Activated naive CD4-positive, alpha-beta T cell treated with anti-CD3 and anti-CD28 coated beads for 36 hours (primary cell): ENCODE results near the gene PAPPA. TPM values are rescaled to one million over a fixed set of nuclear protein-coding genes. Genes with fewer than 3 reads are reported as not detected.

Experiments
- CTCF ChIA-PET: fragments of 350-600 bp; sonication (Branson Sonifier 250); formaldehyde crosslinking; loops from one replicate; lab custom pipeline; 2021; ENCODE audit warnings: antibody characterized with exemption; lab: Charles Lee
- DNase-seq: peaks from one replicate; pipeline ENCODE4 v3.0.0-alpha.2; 2020
- H3K27ac Mint-ChIP-seq: one replicate; pipeline ENCODE4 v1.8.0; 2021; ENCODE audit warnings: mild to moderate bottlenecking, mixed read lengths
- H3K27me3 Mint-ChIP-seq: one replicate; pipeline ENCODE4 v1.8.0; 2021; ENCODE audit warnings: low read depth, mixed read lengths
- H3K36me3 Mint-ChIP-seq: one replicate; pipeline ENCODE4 v1.8.0; 2021; ENCODE audit warnings: low read depth, mixed read lengths
- H3K4me1 Mint-ChIP-seq: one replicate; pipeline ENCODE4 v1.8.0; 2021; ENCODE audit warnings: low read depth, mixed read lengths
- H3K4me3 Mint-ChIP-seq: one replicate; pipeline ENCODE4 v1.8.0; 2021; ENCODE audit warnings: mild to moderate bottlenecking, moderate library complexity, mixed read lengths
- H3K9me3 Mint-ChIP-seq: one replicate; pipeline ENCODE4 v1.8.0; 2021; ENCODE audit warnings: mixed read lengths
- intact Hi-C: fragments of 100-400 bp; cut with micrococcal nuclease; formaldehyde crosslinking; loops from one replicate; pipeline ENCODE4 v1.15.1; 2023
- total RNA-seq, 2 experiments: library from RNA; stranded (reverse); gene quantifications; one replicate each; pipeline ENCODE4 v1.2.3, GENCODE V29; 2021

Gene PAPPA
- total RNA-seq, 2 experiments from 2014 or later = not detected

GRCh38 chr9:116422119-116422979 is 268.8 kb downstream of the PAPPA start:
- intact Hi-C loops = no loop called here
- CTCF ChIA-PET = no interaction called here
- no peak for DNase-seq
- Mint-ChIP-seq H3K4me3 (no peak overlapping the region), H3K36me3 (peaks cover 11% of the 10 kb centered on the region), H3K4me1 (no peaks in the 10 kb centered on the region), H3K27ac (no peak overlapping the region), H3K9me3 (no peaks in the 10 kb centered on the region), H3K27me3 (no peaks in the 10 kb centered on the region)

GRCh38 chr9:116423149-116423548 is 269.6 kb downstream of the PAPPA start:
- no peak overlapping the region for H3K4me3 Mint-ChIP-seq
- H3K27ac Mint-ChIP-seq = no peak overlapping the region
- H3K36me3 Mint-ChIP-seq = peaks cover 14% of the 10 kb centered on the region
- no peak for DNase-seq
- no peaks in the 10 kb centered on the region for H3K27me3 Mint-ChIP-seq
- no peaks in the 10 kb centered on the region for H3K4me1 Mint-ChIP-seq
- CTCF ChIA-PET = no interaction called here
- intact Hi-C loops = no loop called here
- H3K9me3 Mint-ChIP-seq = no peaks in the 10 kb centered on the region

DNA sequence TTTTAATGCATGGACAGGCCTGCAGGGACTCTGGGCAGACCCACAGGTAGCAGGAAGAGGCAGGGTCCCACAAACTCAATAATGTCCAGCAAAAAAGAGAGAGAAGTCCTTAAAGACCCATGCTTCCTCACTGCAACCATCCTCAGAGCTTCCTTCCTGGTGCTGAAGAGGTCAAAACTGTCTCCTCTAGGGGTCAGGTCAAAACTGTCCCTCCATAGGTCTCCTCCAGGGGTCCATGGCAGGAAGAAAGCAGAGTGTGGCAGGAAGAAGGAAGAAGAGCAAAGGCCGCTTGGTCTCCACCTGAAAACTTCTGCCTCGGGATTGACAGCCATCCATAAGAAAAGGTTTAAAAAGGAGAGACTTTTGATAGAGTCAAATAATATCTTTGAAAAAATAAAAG is 271.7 kb downstream of the PAPPA start:
- CTCF ChIA-PET = no interaction called here
- H3K36me3 Mint-ChIP-seq = peaks cover 7% of the 10 kb centered on the region
- no peaks in the 10 kb centered on the region for H3K4me1 Mint-ChIP-seq
- H3K27ac Mint-ChIP-seq = no peak overlapping the region
- no peak overlapping the region for H3K4me3 Mint-ChIP-seq
- no peaks in the 10 kb centered on the region for H3K9me3 Mint-ChIP-seq
- intact Hi-C loops = no loop called here
- no peaks in the 10 kb centered on the region for H3K27me3 Mint-ChIP-seq
- no peak for DNase-seq

DNA sequence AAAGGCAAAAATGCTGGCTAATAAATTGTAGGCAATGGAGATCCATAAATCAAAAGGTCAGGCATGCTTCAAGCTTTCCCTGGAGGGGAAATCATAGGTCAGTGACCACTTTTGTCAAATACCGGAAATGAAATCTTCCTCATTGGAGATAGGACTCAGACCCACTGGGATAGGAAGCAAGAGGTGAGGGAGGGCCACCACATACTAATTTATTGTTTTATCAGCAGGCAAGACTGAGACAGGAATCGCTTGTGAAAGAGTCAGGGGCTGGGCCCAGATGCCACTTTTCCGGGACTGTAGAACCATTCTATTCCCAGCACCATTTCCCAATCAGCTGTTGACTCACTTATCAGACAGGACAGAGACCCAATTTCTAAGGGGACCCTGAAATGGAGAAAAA is 277.3 kb downstream of the PAPPA start:
- CTCF ChIA-PET = no interaction called here
- Mint-ChIP-seq H3K9me3 (no peaks in the 10 kb centered on the region), H3K27ac (no peak overlapping the region), H3K4me3 (no peak overlapping the region), H3K4me1 (no peaks in the 10 kb centered on the region), H3K36me3 (peaks cover 6% of the 10 kb centered on the region), H3K27me3 (no peaks in the 10 kb centered on the region)
- DNase-seq = no peak
- intact Hi-C loops = no loop called here

GRCh38 chr9:116432051-116432450 is 278.5 kb downstream of the PAPPA start:
- intact Hi-C loops = no loop called here
- H3K36me3 Mint-ChIP-seq = peaks cover 9% of the 10 kb centered on the region
- H3K4me3 Mint-ChIP-seq = no peak overlapping the region
- H3K27ac Mint-ChIP-seq = no peak overlapping the region
- no peak for DNase-seq
- CTCF ChIA-PET = no interaction called here
- no peaks in the 10 kb centered on the region for H3K27me3 Mint-ChIP-seq
- H3K9me3 Mint-ChIP-seq = no peaks in the 10 kb centered on the region
- no peaks in the 10 kb centered on the region for H3K4me1 Mint-ChIP-seq

GRCh38 chr9:116434314-116434713 is 280.7 kb downstream of the PAPPA start:
- Mint-ChIP-seq H3K9me3 (peaks cover 3% of the 10 kb centered on the region), H3K27me3 (no peaks in the 10 kb centered on the region), H3K36me3 (peaks cover 17% of the 10 kb centered on the region), H3K4me1 (no peaks in the 10 kb centered on the region), H3K27ac (no peak overlapping the region), H3K4me3 (no peak overlapping the region)
- CTCF ChIA-PET = no interaction called here
- intact Hi-C loops = no loop called here
- no peak for DNase-seq

- no peak for DNase-seq
- CTCF ChIA-PET = no interaction called here
- H3K4me3 Mint-ChIP-seq = no peak overlapping the region
- peaks cover 3% of the 10 kb centered on the region for H3K9me3 Mint-ChIP-seq
- peaks cover 26% of the 10 kb centered on the region for H3K36me3 Mint-ChIP-seq
- H3K27ac Mint-ChIP-seq = no peak overlapping the region
- intact Hi-C loops = no loop called here
- H3K4me1 Mint-ChIP-seq = no peaks in the 10 kb centered on the region
- H3K27me3 Mint-ChIP-seq = no peaks in the 10 kb centered on the region
Measured at GRCh38 chr9:116435706-116436105, 282.1 kb downstream of the PAPPA start.

DNA sequence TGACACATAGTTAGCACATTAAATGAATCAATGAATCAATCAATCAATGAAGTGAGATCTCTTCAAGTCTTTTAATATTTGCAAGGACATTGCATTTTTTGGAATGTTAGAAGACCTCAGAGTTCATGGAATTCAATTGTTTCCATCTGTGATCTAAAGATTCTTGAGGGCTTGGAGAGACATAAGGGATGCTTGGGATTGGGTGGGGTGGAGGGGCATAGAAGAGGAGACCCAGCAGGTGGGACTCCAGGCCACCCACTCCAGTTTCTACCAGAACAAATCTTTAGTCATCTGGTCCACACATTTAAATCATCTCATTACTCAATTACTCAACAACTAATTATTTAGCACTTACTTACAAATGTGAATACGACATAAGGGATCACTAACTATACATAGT is 282.5 kb downstream of the PAPPA start:
- Mint-ChIP-seq H3K27ac (no peak overlapping the region), H3K27me3 (no peaks in the 10 kb centered on the region), H3K9me3 (peaks cover 3% of the 10 kb centered on the region), H3K4me3 (no peak overlapping the region), H3K4me1 (no peaks in the 10 kb centered on the region), H3K36me3 (peaks cover 29% of the 10 kb centered on the region)
- CTCF ChIA-PET = no interaction called here
- intact Hi-C loops = no loop called here
- no peak for DNase-seq

DNA sequence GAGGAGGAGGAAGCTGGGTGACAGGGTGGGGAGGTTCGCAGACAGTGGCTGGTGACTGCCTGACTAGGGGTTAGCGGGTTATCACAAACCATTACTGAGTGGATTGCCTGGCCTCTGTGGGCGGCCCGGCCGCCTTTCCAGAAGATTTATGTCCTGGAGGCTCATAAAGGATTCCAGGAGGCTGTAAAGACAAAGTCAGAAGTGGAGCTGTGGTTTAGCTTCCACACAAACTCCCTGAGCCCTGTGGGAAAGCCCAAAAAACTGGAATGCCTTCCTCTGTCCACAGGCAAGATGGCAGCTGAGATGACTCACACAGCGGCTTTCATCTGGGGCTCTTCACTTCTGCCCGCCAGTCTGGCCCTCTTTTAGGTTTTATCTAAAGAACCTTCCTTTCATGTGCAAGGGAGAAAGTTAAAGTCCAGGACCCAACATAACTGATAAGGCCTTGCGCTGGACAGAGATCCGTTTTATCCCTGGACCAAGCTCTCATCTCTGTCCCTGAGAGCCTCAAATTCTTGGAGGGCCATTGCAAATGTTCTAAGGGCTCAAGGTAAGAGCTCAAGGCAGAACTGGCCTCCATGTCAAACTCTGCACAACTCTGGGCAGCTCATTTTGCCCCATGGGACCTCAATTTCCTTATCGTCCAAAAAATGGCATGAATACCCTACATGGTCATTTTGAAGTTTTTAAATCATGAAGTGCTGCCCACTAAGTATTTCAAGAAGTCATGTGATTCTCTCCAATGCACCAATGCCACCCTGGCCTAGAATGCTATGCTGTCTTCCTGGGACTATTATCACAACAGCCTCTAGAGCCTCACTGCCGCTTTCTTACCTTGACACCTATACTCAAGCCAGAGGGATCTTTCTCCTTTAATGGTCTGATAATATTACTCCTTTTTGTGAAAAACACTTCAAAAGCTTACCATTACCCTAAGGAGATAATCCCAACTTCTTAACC is 284.1 kb downstream of the PAPPA start:
- intact Hi-C loops = no loop called here
- H3K36me3 Mint-ChIP-seq = peaks cover 39% of the 10 kb centered on the region

GRCh38 chr9:116442528-116442927 is 288.9 kb downstream of the PAPPA start:
- Mint-ChIP-seq H3K9me3 (peaks cover 3% of the 10 kb centered on the region), H3K4me3 (no peak overlapping the region), H3K36me3 (peaks cover 37% of the 10 kb centered on the region), H3K4me1 (no peaks in the 10 kb centered on the region), H3K27ac (no peak overlapping the region), H3K27me3 (no peaks in the 10 kb centered on the region)
- DNase-seq = no peak
- intact Hi-C loops = no loop called here
- CTCF ChIA-PET = no interaction called here

More for the DNA sequence above, 284.1 kb downstream of the PAPPA start:
- Mint-ChIP-seq H3K4me3 (no peak overlapping the region), H3K27me3 (no peaks in the 10 kb centered on the region), H3K27ac (no peak overlapping the region), H3K9me3 (peaks cover 3% of the 10 kb centered on the region), H3K4me1 (no peaks in the 10 kb centered on the region)
- CTCF ChIA-PET = no interaction called here
- no peak for DNase-seq

DNA sequence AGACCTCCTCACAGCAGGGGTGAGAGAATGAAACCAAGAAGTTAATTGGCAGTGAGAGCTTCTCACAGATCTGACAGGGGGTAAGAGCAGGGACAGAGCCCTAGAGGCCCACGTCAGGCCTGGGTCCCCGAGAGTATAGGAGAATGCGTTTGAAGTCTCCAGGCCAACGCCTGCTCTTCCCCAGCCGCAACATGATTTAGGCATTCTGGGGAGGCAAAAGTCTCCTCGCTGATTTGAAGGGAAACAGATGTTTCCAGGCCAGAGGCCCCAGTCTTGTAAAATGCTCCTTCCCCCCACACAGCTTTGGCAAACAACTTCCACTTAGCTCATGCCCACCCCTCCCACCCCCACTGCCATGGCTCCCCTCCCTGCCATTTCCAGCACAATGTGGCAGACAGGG is 294.3 kb downstream of the PAPPA start:
- Mint-ChIP-seq H3K27me3 (no peaks in the 10 kb centered on the region), H3K4me1 (no peaks in the 10 kb centered on the region), H3K27ac (no peak overlapping the region), H3K9me3 (no peaks in the 10 kb centered on the region), H3K4me3 (no peak overlapping the region), H3K36me3 (peaks cover 7% of the 10 kb centered on the region)
- no peak for DNase-seq
- CTCF ChIA-PET = no interaction called here
- intact Hi-C loops = no loop called here

DNA sequence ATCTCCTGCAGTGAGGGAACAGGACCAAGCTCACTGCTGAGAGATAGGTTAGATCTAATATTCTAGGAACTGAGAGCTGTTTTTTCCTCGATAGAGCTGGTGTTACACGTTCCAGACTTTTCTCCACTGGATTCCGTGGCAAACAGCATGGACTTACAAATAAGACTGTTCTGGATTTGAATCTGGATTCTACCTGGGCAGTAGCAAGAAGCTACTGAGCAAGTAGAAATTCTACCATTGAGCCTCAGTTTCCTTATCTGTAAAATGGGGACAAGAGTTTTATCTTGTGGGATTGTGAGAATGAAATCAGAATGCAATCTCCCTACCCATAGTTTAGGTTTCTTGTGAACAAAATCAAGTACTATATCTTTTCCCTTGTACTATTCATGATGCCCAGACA is 294.8 kb downstream of the PAPPA start:
- Mint-ChIP-seq H3K9me3 (no peaks in the 10 kb centered on the region), H3K27ac (no peak overlapping the region), H3K4me1 (no peaks in the 10 kb centered on the region), H3K36me3 (peaks cover 7% of the 10 kb centered on the region), H3K4me3 (no peak overlapping the region), H3K27me3 (no peaks in the 10 kb centered on the region)
- CTCF ChIA-PET = no interaction called here
- no peak for DNase-seq
- intact Hi-C loops = no loop called here
